OCI-LY1 (cell line): ENCODE data around the gene NXPE2.
"Not testable (repeated sequence)": the region's sequence is repeated elsewhere in the genome, so short reads cannot be mapped to it uniquely, and the experiment has no call there.

Experiments
- EZH2 ChIP-seq: fragments of 200-600 bp; sonication (generic), shearing (Covaris generic); IDR thresholded peaks from 2 replicates; pipeline ENCODE4 v1.8.0; 2017; ENCODE audit warnings: borderline replicate concordance, mixed run types, mild to moderate bottlenecking, antibody characterized with exemption, low read length, moderate library complexity, mixed read lengths
- TF ChIP-seq, protein P1 (sequence below): fragments of 200-600 bp; sonication (generic), shearing (Covaris generic); IDR thresholded peaks from 2 replicates; pipeline ENCODE4 v1.5.1; 2017; ENCODE audit warnings: mild to moderate bottlenecking, antibody characterized with exemption, low read length, moderate library complexity, mixed read lengths

DNA sequence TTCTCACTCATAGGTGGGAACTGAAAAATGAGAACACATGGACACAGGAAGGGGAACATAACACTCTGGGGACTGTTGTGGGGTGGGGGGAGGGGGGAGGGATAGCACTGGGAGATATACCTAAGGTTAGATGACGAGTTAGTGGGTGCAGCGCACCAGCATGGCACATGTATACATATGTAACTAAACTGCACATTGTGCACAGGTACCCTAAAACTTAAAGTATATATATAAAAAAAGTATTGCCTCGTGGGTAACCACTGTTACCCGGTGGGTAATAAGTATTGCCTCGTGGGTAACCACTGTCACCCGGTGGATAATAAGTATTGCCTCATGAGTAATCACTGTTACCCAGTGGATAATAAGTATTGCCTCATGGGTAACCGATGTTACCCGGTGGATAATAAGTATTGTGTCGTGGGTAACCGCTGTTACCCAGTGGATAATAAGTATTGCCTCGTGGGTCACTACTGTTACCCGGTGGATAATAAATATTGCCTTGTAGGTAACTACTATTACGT is 46.8 kb upstream of the NXPE2 start:
- TF ChIP-seq, protein P1, sequence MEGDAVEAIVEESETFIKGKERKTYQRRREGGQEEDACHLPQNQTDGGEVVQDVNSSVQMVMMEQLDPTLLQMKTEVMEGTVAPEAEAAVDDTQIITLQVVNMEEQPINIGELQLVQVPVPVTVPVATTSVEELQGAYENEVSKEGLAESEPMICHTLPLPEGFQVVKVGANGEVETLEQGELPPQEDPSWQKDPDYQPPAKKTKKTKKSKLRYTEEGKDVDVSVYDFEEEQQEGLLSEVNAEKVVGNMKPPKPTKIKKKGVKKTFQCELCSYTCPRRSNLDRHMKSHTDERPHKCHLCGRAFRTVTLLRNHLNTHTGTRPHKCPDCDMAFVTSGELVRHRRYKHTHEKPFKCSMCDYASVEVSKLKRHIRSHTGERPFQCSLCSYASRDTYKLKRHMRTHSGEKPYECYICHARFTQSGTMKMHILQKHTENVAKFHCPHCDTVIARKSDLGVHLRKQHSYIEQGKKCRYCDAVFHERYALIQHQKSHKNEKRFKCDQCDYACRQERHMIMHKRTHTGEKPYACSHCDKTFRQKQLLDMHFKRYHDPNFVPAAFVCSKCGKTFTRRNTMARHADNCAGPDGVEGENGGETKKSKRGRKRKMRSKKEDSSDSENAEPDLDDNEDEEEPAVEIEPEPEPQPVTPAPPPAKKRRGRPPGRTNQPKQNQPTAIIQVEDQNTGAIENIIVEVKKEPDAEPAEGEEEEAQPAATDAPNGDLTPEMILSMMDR: not testable (repeated sequence)
- not testable (repeated sequence) for TF ChIP-seq EZH2
